GM18505 (cell line): ENCODE data around the gene SLC6A12.
"Not testable (repeated sequence)": the region's sequence is repeated elsewhere in the genome, so short reads cannot be mapped to it uniquely, and the experiment has no call there.

ENCODE experiments used
- ATAC-seq: cut with Tn5 transposase; IDR thresholded peaks from one replicate; pipeline ENCODE4 v1.9.1; 2021; ENCODE audit not compliant: unreplicated experiment
- POLR2A ChIP-seq: IDR thresholded peaks from 4 replicates; pipeline ENCODE4 v1.6.1; 2011; ENCODE audit warnings: borderline replicate concordance; ENCODE audit not compliant: insufficient read depth, insufficient read length; ENCODE audit errors: extremely low read depth

Gene SLC6A12

DNA sequence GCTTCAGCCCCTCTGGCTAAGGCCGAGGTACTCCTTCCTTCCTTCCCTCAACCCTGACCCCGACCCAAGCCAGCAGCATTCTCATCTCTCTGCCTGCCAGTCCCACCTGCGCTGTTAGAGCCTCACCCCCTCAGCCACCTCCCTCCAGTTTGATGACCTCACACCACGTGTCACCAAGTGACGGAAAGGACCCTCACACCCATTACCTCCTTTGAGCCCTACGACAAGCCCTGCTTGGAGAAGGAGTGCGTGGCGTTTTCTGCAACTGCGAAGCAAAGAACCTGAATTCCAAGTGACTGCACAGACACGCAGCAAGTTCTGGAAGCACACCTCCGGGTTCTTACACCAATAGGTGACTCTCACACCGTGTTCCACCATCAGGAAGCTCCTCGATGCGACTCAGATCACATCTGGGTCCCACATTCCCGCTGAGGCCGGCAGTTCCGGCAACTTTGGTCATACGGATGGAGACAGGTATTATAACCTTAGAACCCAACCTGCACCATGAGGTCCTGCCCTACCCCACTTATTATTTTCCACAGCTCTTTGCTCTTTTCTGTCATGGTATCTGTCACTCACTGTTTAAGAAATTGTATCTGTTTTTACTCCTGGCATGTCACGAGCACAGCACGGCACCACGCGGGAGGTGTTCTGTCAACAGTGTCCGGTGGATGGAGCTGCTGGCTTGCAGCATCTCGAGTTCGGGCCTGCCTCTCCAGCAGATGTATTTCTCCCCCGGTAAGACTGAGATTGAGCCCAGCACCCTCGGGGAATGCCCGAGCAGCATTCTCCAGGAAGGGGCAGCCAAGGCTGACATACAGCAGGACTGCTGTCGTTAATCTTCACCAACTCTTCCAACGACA, 5.0 kb upstream of the SLC6A12 start:
- no peak for ATAC-seq
- no peak for TF ChIP-seq POLR2A

DNA sequence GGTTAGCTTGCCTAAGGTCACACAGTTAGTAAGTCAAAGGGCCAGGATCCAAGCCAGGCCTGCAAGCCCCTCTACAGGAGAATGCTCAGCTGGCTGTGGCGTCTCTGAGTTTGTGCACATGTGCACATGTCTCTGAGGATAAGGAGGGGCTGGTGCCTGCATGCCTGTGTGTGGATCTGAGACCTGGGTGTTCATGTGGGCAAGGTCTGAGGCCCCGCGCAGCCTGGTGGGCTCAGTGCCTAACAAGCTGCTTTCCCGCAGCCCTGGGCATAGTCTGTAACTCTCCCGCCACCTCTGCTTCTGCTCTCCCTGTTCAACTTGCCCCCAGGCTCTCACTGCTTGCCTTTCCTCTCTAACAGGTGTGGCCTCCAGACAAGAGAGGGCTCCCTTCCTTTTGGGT, 4.3 kb upstream of the SLC6A12 start:
- no peak for ATAC-seq
- no peak for TF ChIP-seq POLR2A

DNA sequence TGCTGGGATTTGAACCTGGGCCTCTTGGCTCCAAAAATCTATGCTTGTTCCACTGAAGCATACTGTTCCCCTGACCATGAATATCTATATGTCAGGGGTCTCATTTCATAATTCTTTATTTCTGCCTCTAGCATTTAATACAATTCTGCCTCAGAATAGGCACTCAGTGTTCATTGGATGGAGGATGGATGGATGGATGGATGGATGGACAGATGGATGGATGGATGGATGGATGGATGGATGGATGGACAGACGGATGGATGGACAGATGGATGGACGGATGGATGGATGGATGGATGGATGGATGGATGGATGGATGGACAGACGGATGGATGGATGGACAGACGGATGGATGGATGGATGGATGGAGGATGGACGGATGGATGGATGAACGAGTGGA, 3.1 kb upstream of the SLC6A12 start:
- ATAC-seq = not testable (repeated sequence)

DNA sequence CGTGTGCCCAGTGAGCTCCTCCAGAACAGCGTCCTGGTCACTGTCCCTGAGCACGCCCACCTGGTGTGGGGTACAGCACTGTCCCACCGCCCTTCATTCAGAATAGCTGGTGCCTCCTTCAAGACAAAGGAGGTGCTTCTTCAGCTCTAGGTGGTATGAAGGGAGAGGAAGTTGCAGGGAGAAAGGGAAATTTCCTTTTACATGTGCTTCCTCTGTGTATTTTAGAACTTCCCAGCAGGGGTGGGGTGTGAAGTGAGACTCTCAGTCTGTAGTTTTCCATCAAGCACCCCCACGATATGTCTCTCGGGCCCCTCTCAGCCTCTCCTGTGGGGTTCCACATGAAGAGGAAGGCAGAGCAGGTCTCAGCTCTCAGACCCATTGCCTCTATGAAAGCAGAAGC, 1.2 kb upstream of the SLC6A12 start:
- no peak for ATAC-seq
- TF ChIP-seq POLR2A = no peak

DNA sequence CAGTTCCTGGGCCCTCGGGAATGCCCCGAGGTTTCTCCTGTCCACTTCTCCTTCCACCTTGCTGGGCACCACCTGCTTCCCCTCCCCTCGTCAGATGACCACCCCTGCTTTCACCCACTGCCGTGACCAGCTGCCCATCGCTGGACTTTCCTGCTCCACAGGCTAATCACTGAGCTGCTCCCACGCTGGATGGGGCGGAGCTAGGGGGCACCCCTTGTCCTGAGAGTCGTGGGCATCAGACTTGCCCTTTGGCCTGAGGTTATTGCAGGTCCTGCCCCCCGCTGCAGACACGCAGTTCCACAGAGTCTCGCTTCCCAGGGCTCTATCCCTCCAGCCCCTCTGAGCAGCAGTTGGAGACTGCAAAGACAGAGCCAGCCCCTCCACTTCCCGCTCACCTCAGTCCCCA, 427 bp downstream of the SLC6A12 start:
- TF ChIP-seq POLR2A = no peak
- ATAC-seq = no peak

DNA sequence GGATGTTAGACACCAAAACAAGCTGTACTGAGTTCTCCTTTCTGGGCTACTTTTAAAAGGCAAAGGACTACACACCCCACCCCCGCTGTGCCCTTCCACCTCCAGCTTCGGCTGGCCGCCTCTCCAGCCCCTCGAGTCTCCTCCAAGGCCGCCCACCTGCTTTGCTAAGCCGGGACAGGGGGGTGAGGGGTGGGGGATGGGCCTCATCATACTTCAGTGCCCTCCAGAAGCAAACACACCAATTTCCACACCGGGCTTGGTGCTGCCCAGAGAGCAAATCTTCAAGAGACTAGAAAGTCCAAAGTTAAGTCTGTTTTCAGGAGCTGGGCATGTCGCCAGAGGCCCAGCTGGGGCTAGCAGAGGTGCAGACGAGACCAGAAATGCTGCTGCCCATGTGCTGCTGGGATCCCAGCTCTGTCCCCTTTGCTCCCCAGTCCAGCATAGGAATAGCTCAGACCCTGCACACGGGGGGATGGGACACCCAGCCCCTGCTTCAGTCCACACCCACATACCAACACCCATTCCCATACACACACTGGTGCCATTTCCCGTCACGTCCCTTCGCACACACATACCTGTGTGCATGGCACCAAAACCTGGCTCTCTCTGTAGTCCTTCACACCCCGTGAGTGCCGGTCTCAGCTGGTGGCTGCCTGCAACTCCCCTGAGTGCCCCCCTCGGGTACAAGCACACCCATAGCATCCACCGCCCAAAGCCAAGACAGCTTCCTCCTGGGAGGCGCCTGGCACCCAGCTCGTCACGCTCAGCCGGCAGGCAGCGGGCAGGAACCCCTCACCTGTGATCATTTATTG, 1.0 kb downstream of the SLC6A12 start:
- no peak for TF ChIP-seq POLR2A
- no peak for ATAC-seq

DNA sequence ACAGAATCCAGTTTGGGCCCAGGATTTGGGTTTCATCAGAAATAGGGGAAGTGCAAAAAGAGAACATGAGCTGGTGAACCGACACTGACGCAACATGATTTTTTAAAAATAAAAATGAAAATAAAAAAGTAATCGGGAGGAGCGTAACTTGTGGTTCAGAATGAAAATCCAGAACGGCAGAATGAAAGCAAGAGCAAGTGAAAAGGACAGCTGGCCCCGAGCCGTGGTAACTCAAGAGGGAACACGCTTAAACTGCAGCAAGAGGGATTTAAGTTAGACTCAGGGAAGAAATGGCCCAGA, 1.6 kb downstream of the SLC6A12 start:
- TF ChIP-seq POLR2A = no peak

DNA sequence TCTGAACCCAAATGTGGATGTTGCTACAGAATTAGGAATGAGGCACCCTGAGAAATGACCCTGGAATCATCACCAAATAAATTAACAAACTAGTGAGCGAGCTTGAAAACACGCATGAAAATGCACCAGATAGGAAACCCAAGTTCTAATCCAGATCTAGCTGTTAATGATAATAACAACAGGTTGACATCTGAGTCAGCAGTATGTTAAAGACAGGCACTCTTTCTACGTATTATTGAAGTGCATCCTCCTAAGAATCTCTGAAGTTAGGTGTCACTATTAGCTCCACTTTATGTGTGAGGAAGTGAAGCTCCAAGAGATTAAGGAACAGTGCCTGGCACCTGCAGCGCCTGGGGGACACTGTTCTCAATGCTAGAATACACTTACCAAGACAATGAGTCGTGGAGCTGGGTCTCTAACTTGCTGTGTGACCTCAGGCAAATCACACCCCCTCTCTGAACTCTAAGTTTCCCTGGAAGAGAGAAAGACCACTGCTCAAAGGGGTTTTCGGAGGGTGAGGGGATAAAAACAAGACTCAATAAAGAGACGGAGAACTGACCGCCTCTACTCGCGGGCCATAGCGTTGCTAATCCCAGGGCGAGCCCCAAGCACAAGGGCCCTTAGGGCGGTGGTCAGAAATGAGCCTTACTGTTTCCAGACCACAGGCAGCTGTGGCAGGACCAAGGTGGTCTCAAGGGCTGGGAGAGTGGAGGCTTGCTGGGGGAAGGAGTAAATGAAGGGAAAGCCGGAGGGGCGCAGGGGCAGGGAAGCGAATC, 2.1 kb downstream of the SLC6A12 start:
- no peak for ATAC-seq
- TF ChIP-seq POLR2A = no peak

More for the DNA sequence above, 1.6 kb downstream of the SLC6A12 start:
- no peak for ATAC-seq

DNA sequence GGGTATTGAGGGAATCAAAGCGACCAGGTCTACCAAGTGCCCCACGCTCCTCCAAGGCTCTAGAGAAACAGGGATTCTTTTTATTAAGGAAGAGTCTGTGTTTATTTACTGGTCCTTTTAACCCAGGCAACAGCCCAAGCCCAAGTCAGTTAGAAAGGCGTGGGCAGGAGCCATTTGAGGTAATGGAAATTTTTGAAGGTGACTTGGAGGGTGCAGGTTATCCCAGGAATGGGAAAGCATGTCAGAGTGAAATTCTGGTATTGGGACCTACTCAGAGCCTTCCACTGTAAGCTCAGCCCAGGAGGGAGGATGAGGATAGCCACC, 2.9 kb downstream of the SLC6A12 start:
- ATAC-seq = no peak
- TF ChIP-seq POLR2A = no peak

DNA sequence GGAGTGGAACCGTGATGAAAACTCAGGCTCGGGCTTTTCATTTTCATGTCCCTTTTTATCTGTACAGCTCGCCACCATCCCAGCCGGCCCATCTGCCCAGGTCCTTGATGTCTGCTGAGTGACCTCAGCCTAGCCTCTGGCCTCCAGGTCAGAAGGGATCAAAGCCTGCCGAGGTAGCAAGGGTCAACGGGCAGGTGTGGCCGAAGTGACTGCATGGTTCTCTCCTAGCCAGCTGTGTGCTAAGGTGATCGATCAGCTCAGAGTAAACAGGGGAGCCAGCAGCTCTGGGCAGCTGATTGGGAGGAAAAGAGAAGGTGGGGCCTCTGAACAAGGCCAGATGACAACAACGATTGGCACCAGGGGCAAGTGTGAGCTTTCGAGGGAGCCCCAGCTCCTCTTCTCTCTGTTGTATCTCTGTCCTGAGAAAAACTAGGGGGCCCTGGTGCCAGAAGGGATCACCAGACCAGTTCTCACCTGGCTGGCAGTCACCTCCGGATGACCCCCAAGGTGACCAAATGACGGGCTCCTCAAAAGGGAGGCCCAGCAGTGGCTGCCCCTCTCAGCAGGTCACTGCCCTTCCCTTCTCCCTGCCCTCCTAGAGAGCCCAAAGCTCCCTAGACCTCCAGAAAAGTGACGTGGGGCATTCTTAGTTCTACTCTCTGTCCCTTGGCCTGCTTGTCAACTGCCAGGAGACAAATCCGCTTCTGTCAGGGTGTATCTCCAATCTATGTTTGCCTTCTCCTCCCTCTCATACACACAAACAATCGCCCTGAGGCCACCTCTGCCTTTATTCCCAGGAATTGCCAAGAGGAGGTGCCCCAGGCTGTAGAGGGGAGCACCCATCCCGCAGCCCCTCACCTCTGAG, 3.4 kb downstream of the SLC6A12 start:
- no peak for ATAC-seq
- TF ChIP-seq POLR2A = no peak

DNA sequence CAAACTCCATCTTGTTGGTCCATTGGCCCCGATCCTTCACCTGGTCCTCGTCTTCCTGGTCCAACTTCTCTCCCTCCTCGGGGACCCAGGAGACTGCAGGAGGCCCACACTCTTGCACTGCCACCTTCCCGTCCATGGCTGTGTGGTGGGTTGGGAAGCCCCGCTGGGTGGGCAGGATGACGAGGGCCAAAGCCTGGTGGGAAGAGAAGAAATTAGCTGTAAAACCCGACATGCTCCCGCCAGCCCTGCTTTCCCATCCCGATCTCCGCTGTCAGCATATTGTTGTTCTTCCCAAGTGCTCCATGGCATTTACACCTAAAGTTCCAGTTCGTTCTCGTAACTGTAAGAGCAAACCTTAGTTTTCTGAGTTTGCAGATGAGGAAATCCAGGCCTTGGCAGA, 4.1 kb downstream of the SLC6A12 start:
- ATAC-seq = no peak
- TF ChIP-seq POLR2A = no peak

DNA sequence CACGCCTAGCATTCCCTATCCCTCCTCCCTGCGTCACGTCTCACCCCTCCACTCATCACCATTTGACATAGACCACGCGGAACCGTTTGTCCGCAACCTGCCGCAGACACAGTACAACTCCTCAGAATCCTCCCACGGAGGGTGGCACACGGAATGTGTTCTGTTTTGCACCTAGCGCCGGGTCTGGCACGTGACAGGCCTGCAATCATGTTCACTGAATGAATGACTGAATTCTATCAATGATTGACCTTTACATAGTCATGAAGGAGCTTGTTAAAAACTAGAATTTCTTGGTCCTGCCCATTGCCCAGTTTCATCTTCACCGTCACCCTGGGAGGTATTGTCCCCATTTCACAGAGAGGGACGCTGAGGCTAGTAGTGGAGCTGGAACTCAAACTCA, 4.7 kb downstream of the SLC6A12 start:
- no peak for TF ChIP-seq POLR2A
- ATAC-seq = no peak

DNA sequence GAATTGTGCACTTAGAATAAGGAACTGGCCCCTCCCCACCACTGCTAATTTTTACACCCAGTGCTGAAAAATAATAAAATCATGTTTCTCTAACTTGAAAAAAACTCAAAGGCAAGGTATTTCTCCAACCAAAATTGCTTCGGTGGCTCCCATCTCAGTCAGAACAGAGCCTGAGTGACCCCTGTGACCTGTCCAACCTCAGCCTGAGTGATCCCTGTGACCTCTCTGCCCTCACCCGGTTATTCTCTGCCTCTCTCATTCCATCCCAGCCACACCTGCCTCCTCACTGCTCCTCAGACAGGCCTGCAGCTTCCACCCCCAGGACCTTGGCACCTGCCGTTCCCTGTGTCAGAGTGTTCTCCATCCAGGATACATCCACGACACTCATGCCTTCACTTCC, 5.1 kb downstream of the SLC6A12 start:
- TF ChIP-seq POLR2A = no peak
- ATAC-seq = no peak
